ENCODE measurements around the gene PDE10A.

Gene PDE10A

DNA sequence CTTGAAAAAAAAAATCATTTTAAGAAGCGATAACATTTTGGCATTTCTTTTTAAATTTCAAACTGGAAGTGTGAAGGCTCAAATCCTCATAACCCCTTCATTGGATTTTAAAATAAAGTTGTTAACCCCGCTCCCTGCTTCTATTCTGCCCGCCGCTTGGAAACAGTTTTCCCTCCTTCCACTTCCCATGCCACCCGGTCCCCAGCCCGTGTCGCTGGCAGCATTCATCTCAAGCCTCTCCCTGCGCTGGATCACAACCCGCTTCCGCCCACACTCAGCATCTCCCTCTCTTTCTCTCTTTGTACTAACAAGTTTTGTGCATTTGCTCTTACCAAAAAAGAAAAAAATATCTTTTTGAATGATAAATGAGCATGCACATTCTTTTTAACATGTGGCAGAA, 15.4 kb upstream of the PDE10A start:
- Histone ChIP-seq H3K27me3 (ENCODE audit: insufficient read depth, insufficient read length) (no peaks in the 10 kb centered on the region), H3K9me3 (ENCODE audit: insufficient read depth, low read length) (no peaks in the 10 kb centered on the region), H3K4me1 (ENCODE audit: insufficient read depth, insufficient read length) (no peaks in the 10 kb centered on the region), H3K4me3 (ENCODE audit: insufficient read length, low read depth) (no peak overlapping the region), H3K9ac (ENCODE audit: insufficient read length, low read depth) (no peak overlapping the region), H3K36me3 (ENCODE audit: insufficient read depth, insufficient read length, low read length) (no peaks in the 10 kb centered on the region)
- TF ChIP-seq SUZ12 (IDR thresholded peaks at IDR 0.05; ENCODE audit: extremely low read depth, insufficient read depth, insufficient read length) = no peak
- no peak for TF ChIP-seq ZNF274 (IDR thresholded peaks at IDR 0.05; ENCODE audit: low read depth, low read length)
- TF ChIP-seq YY1 (IDR thresholded peaks at IDR 0.05; ENCODE audit: insufficient read depth, insufficient read length) = no peak
- DNase-seq (ENCODE audit: low read depth, low spot score) = no peak

DNA sequence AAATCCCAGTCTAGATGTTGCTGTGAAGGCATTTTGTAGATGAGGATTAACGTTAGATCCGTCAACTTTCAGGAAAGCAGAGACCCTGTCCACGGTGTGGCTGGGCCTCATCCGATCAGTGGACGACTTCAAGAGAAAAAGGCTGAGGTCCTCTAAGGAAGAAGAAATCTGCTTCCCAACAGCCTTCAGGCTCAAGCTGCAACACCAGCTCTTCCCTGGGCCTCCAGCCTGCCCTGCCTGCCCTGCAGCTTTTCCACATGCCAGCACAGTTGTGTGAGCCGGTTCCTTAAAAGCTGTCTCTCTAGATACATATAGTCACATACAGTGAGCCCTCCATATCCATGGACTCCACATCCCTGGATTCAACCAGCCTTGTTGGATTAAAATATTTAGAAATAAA, 14.1 kb upstream of the PDE10A start:
- Histone ChIP-seq H3K4me3 (ENCODE audit: insufficient read length, low read depth) (no peak overlapping the region), H3K9ac (ENCODE audit: insufficient read length, low read depth) (no peak overlapping the region), H3K4me1 (ENCODE audit: insufficient read depth, insufficient read length) (no peaks in the 10 kb centered on the region), H3K27me3 (ENCODE audit: insufficient read depth, insufficient read length) (no peaks in the 10 kb centered on the region), H3K9me3 (ENCODE audit: insufficient read depth, low read length) (no peaks in the 10 kb centered on the region), H3K36me3 (ENCODE audit: insufficient read depth, insufficient read length, low read length) (no peaks in the 10 kb centered on the region)
- DNase-seq (ENCODE audit: low read depth, low spot score) = no peak
- no peak for TF ChIP-seq YY1 (IDR thresholded peaks at IDR 0.05; ENCODE audit: insufficient read depth, insufficient read length)
- no peak for TF ChIP-seq ZNF274 (IDR thresholded peaks at IDR 0.05; ENCODE audit: low read depth, low read length)
- no peak for TF ChIP-seq SUZ12 (IDR thresholded peaks at IDR 0.05; ENCODE audit: extremely low read depth, insufficient read depth, insufficient read length)

DNA sequence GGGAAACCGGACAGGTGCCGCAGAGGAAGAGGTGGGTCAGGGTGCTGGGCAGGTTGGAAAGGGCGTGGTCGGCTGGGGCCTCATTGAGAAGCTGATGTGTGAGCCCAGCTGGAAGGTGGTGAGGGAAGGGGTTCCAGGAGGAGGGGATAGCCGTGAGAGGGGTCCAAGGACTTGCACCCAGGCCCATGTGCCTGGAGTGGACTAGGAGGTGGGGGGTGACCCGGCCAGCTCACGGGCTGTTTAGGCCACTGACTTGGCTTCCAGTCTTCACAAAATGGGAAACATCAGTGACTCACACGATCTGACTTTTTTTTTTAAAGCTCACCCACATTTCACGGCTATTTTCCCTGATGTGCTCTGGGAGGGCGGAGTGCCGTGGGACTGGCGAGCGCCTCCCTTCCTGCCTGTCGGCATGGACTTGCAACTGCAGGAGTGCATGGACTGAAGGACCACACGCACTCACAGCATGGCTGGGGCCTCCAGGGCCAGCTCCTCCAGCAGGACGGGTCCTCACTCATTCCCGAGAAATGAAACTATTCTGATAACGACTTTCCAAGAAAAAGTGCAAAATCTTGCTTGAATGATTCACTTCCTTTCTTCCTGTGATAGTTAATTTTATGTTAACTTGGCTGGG, 13.5 kb upstream of the PDE10A start:
- Histone ChIP-seq H3K9me3 (ENCODE audit: insufficient read depth, low read length) (no peaks in the 10 kb centered on the region), H3K4me1 (ENCODE audit: insufficient read depth, insufficient read length) (no peaks in the 10 kb centered on the region), H3K27me3 (ENCODE audit: insufficient read depth, insufficient read length) (no peaks in the 10 kb centered on the region), H3K4me3 (ENCODE audit: insufficient read length, low read depth) (no peak overlapping the region), H3K9ac (ENCODE audit: insufficient read length, low read depth) (no peak overlapping the region), H3K36me3 (ENCODE audit: insufficient read depth, insufficient read length, low read length) (no peaks in the 10 kb centered on the region)
- TF ChIP-seq SUZ12 (IDR thresholded peaks at IDR 0.05; ENCODE audit: extremely low read depth, insufficient read depth, insufficient read length) (no peak), ZNF274 (IDR thresholded peaks at IDR 0.05; ENCODE audit: low read depth, low read length) (no peak), YY1 (IDR thresholded peaks at IDR 0.05; ENCODE audit: insufficient read depth, insufficient read length) (no peak)
- no peak for DNase-seq (ENCODE audit: low read depth, low spot score)

DNA sequence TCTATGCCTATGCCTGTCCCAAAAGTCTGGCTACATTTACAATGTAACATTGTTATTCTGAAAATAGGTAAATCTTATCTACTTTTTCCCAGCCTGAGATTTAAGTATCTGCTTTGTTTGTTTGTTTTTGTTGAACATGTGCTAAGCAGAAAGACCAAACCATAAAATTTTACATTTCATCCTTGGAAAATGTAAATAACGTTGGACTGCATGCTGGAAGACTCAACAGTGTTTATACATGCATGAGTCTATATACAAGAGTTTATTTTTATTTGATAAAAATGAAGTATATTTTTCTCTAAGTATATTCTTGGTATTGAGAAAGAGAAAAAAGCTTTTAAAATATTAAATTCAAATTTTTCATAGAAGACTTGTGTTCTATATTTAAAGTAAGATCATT, 12.1 kb upstream of the PDE10A start:
- no peaks in the 10 kb centered on the region for H3K9me3 ChIP-seq (ENCODE audit: insufficient read depth, low read length)
- no peaks in the 10 kb centered on the region for H3K4me1 ChIP-seq (ENCODE audit: insufficient read depth, insufficient read length)
- H3K9ac ChIP-seq (ENCODE audit: insufficient read length, low read depth) = no peak overlapping the region
- no peak overlapping the region for H3K4me3 ChIP-seq (ENCODE audit: insufficient read length, low read depth)
- no peak for DNase-seq (ENCODE audit: low read depth, low spot score)
- H3K27me3 ChIP-seq (ENCODE audit: insufficient read depth, insufficient read length) = no peaks in the 10 kb centered on the region
- TF ChIP-seq YY1 (IDR thresholded peaks at IDR 0.05; ENCODE audit: insufficient read depth, insufficient read length) = no peak
- no peak for TF ChIP-seq ZNF274 (IDR thresholded peaks at IDR 0.05; ENCODE audit: low read depth, low read length)
- TF ChIP-seq SUZ12 (IDR thresholded peaks at IDR 0.05; ENCODE audit: extremely low read depth, insufficient read depth, insufficient read length) = no peak
- no peaks in the 10 kb centered on the region for H3K36me3 ChIP-seq (ENCODE audit: insufficient read depth, insufficient read length, low read length)

DNA sequence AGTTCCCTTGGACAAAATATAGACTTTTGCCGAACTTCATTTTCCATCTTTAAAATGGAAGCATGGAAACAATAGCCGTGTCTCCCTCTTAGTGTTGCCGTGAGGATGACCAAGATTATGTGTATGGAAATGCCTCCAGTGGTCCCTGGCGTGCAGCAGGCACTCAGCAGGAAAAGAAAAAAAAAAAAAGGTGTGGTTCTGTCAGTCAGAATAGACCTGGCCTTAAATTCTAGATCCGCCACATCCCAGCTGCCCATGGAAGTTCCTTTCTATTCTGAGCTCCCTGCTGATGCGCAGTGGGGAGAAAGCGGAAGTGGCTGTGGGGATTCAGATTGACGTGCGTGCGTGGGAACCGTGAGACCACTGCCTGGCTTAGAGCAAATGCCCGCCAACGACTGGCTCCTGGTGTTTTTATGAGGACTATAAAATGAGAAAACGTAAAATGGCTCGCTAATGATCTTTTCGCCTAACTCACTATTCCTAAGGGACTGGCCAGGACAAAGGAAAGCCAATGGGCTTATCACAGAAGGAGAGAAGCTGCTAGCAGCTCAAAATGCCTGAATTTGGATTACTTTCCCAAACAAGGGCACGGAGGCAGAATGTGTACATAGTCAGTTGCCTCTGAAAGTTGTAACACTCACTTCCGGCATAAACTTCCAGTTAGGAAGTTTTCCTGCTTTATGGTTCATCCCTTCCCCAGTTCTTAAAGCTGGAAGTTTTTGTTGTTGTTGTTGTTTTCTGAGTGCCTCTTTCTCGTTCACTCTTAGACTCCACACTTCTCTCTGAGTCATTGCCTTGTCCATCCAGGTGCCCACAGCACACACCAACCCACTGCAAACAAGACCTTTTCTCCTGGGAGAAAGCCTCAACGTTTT, 11.4 kb upstream of the PDE10A start:
- H3K9me3 ChIP-seq (ENCODE audit: insufficient read depth, low read length) = no peaks in the 10 kb centered on the region
- H3K36me3 ChIP-seq (ENCODE audit: insufficient read depth, insufficient read length, low read length) = no peaks in the 10 kb centered on the region
- no peak for DNase-seq (ENCODE audit: low read depth, low spot score)
- H3K27me3 ChIP-seq (ENCODE audit: insufficient read depth, insufficient read length) = no peaks in the 10 kb centered on the region
- H3K4me3 ChIP-seq (ENCODE audit: insufficient read length, low read depth) = no peak overlapping the region
- no peak overlapping the region for H3K9ac ChIP-seq (ENCODE audit: insufficient read length, low read depth)
- TF ChIP-seq SUZ12 (IDR thresholded peaks at IDR 0.05; ENCODE audit: extremely low read depth, insufficient read depth, insufficient read length) = no peak
- TF ChIP-seq ZNF274 (IDR thresholded peaks at IDR 0.05; ENCODE audit: low read depth, low read length) = no peak
- no peak for TF ChIP-seq YY1 (IDR thresholded peaks at IDR 0.05; ENCODE audit: insufficient read depth, insufficient read length)
- H3K4me1 ChIP-seq (ENCODE audit: insufficient read depth, insufficient read length) = no peaks in the 10 kb centered on the region

DNA sequence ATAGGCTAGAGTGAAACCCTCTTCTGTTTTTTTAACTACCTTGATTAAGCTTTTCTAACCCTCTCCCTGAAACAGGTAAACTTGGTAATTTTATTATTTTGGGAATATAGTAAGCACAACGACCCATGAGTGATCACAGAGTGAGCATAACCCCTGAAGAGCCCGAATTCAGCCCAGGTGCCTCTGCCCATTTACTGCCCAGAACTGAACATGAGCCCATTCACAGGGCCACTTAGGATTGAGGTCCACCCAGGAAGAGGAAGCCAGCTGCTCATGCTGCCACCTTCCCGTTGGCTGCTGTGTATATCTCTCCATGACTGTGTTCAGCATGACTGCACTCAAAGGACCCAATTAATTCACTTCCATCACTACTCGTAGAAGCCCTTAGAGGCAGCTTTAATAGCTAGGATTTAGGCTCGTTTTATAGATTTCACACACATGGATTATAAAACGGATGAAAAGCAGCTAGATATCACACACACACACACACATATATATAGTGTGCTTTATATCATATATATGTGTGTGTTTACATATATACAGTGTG, 8.3 kb upstream of the PDE10A start:
- Histone ChIP-seq H3K4me1 (ENCODE audit: insufficient read depth, insufficient read length) (no peaks in the 10 kb centered on the region), H3K4me3 (ENCODE audit: insufficient read length, low read depth) (no peak overlapping the region), H3K9me3 (ENCODE audit: insufficient read depth, low read length) (no peaks in the 10 kb centered on the region), H3K36me3 (ENCODE audit: insufficient read depth, insufficient read length, low read length) (no peaks in the 10 kb centered on the region), H3K27me3 (ENCODE audit: insufficient read depth, insufficient read length) (peaks cover 6% of the 10 kb centered on the region), H3K9ac (ENCODE audit: insufficient read length, low read depth) (no peak overlapping the region)
- DNase-seq (ENCODE audit: low read depth, low spot score) = no peak
- TF ChIP-seq ZNF274 (IDR thresholded peaks at IDR 0.05; ENCODE audit: low read depth, low read length) = no peak
- no peak for TF ChIP-seq YY1 (IDR thresholded peaks at IDR 0.05; ENCODE audit: insufficient read depth, insufficient read length)
- TF ChIP-seq SUZ12 (IDR thresholded peaks at IDR 0.05; ENCODE audit: extremely low read depth, insufficient read depth, insufficient read length) = no peak

DNA sequence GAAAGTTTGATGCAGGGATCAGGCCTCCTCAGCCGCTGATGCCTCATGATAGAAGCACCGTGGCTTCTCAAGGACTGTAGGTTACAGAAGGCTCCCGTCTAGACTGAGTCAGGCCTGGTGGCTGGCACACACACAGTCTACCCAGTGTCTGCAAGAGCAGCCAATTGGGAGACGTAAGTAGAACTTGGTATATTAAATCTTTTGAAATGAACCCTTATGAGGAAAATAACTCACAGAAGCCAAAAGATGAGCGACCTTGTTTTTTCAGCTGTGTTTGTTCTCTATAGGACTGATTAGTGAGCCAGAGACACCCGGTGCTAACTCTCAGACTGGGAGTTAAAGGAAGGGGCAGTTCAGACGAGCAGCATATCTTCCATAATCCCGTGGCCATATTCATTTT, 5.9 kb upstream of the PDE10A start:
- Histone ChIP-seq H3K4me1 (ENCODE audit: insufficient read depth, insufficient read length) (no peaks in the 10 kb centered on the region), H3K27me3 (ENCODE audit: insufficient read depth, insufficient read length) (peaks cover 30% of the 10 kb centered on the region), H3K36me3 (ENCODE audit: insufficient read depth, insufficient read length, low read length) (no peaks in the 10 kb centered on the region), H3K9me3 (ENCODE audit: insufficient read depth, low read length) (no peaks in the 10 kb centered on the region), H3K4me3 (ENCODE audit: insufficient read length, low read depth) (no peak overlapping the region), H3K9ac (ENCODE audit: insufficient read length, low read depth) (no peak overlapping the region)
- no peak for DNase-seq (ENCODE audit: low read depth, low spot score)
- no peak for TF ChIP-seq YY1 (IDR thresholded peaks at IDR 0.05; ENCODE audit: insufficient read depth, insufficient read length)
- no peak for TF ChIP-seq SUZ12 (IDR thresholded peaks at IDR 0.05; ENCODE audit: extremely low read depth, insufficient read depth, insufficient read length)
- no peak for TF ChIP-seq ZNF274 (IDR thresholded peaks at IDR 0.05; ENCODE audit: low read depth, low read length)

All from NT2/D1 (cell line).